DMS114 treated with DMSO at 0.1 percent for 48 hours (cell line): ENCODE results near the gene SEMA3F.

Experiments used
- DNase-seq: peaks from one replicate; lab custom pipeline; 2025; ENCODE audit not compliant: unreplicated experiment; lab: John Stamatoyannopoulos, UW

Gene SEMA3F

DNA sequence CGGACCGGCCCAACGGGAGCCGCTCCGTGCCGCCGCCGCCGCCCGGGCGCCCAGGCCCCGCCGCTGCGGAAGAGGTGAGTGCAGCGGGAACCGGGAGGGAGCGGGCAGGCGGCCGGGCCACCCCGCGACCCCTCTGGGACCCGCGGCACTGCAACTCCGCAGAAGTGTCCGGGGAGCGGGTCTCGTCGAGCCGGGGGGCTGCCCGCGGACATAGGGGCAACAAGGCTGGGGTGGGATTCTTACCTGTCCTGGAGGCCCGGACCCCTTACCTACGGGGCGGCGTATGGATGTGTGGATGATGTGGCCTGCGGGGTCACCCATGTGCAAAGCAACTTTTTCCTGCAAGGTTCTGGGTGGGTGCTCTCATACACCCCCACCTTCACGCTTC lies 361 bp downstream of the SEMA3F start:
- no peak for DNase-seq

DNA sequence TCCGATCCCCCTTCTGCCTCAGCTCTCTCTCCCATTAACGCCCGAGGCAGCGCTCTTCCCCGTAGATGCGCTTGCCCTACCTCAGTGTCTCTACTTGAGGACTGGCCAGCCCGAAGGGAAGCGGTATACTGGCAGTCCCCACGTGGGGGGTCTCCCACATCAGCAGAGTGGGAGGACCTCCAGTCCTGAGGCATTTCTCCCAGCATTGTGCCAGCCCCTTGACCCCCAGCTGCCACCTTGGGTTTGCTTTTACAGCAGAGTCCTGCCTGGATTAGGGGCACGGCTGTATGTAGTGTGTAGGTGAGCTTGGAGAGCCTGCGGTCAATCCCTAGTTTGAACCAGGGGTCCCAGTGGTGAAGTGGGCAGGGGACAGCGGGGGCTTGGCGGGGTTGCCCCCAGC lies 767 bp downstream of the SEMA3F start:
- no peak for DNase-seq

DNA sequence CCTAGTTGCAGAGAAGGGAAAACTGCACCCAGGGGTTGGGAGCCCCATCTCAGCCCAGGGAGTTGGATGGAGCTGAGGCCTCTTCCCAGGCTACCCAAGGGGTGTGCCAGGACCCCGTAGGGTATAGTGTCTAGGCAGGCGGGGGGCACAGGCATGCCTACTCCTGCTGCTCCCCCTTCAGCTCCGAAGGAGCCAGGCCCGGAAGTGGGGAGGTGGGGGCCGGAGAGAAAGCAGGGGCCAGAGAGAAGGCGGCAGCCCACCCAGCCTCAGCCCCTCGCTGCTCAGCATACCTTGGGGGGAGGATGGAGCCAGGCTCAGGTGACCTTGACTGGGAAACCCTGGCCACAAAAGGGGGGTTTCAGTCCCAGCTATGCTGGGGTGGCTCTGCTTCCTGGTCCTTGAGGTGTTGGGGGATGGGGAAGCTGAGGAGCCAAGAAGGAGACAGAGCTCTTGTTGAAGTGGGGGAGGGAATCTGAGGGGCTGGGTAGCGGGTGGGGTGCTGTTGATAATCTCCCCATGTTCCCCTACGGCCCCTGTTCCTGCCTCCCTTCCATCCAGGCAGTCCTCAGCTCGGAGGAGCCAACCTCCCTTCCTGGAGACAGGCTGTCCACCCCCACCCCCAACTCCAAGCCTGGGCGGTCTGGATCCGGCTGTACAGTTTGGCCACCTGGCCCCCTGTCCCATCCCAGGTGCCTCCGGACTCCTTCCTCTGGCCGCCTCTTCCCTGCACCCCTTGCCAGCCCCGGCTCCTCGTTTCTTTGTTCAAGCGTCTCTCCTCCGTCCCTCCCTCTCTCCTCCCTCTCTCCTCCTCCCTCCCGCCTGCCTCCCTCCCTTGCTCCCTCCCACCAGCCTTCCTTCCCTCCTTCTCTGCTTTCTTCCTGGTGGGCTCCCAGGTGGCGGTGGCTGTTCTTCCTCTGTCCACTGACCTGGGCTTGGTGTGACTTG lies 1.7 kb downstream of the SEMA3F start:
- DNase-seq: no peak

DNA sequence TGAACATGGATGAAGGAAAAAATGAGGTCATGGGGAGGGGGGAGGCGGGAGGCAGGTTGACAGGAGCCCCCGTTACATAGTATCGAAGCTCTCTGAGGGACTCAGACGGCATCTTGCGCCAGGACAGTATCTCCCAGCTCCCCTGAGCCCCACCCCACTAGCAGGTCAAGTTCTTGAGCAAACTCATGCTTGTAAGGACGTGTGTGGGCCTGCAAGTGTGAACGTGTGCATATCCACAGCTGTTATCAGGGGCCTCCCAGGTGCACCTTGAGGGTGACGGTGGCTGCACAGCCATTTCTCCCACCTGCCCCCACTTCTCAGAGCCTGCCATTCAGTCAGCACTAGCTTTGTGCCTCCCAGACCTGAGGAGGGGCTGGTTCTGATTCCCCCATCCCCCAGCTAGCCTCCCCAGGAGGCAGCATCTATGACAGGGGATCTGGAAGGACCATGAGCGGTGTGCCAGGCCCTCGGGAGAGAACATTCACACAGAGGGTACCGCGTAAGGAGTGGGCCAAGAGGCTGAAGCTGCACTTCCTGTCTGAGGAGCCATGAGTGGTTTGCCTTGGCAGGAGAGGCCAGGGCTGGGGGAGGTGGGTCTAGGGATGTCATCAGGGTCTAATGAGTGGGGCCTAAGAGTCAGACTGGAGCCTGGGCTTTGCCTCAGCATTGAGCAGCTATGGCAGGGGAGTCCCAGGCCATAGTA lies 2.9 kb downstream of the SEMA3F start:
- no peak for DNase-seq

DNA sequence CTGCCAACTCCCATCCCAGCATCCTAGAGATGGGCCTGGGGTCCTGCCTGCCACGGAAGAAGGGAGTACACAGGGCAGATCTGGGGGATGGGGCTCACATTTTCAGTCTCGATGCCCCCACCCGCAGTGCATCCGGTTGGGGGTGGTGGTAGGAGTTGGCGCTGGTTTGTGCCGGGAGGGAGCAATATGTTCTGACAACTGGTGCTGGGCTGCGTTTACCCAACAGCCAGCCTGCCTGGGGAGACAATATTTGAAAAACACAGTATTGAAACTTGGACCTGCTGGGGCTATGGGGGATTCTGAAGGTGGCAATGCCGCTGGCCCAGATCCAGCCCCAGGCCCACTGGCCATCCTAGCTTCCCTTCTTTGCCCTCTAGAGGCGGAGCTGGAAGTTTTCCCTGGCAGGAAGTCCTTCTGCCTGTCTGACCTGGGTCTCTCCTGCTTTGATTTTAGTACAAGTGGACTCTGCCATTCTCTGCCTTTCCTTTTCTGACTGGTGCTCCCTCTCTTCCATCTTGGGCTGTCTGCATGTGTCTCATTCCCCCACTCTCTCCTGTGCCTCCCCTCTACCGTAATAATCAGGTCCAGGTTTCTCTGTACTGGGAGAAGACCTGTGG lies 3.5 kb downstream of the SEMA3F start:
- DNase-seq: no peak

DNA sequence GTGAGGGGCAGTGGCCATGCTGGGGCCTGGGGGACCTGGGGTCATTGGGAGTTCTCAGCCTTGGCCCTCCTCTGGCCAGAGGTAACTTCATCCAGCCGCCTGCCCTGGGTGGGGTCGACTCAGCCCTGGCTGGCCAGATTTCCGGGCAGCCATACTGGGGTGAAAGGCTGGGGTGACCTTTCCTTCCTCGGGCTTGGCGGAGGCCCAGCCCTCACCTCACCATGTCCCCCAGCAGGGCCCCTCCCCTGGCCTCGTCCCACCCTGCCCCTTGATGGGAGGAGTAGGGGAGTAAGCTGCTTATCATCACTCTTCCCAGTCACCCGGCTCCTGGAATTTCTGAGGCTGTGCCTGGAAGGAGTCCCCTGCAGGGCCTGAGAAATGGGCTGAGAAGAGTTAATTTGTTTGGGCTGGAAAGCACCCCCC lies 5.4 kb downstream of the SEMA3F start:
- DNase-seq: no peak

DNA sequence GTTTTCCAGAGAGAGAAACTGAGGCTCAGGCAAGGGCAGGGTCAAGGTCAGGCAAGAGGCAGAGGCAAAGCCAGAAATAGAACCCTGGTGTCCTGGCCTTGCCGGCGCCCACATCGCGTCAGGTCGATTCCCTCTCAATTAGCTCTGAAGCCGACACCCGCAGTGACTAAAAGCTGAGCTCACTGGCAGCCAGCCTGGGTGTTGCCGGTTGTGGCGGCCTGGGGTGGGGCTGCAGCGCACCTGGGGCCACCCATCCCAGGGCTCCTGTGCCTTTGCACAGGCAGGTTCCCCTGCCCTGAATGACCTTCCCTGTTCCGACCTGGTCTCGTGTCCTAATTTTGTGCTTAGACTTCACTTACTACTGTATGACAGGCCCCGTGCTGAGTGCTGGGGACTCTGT lies 6.2 kb downstream of the SEMA3F start:
- no peak for DNase-seq

DNA sequence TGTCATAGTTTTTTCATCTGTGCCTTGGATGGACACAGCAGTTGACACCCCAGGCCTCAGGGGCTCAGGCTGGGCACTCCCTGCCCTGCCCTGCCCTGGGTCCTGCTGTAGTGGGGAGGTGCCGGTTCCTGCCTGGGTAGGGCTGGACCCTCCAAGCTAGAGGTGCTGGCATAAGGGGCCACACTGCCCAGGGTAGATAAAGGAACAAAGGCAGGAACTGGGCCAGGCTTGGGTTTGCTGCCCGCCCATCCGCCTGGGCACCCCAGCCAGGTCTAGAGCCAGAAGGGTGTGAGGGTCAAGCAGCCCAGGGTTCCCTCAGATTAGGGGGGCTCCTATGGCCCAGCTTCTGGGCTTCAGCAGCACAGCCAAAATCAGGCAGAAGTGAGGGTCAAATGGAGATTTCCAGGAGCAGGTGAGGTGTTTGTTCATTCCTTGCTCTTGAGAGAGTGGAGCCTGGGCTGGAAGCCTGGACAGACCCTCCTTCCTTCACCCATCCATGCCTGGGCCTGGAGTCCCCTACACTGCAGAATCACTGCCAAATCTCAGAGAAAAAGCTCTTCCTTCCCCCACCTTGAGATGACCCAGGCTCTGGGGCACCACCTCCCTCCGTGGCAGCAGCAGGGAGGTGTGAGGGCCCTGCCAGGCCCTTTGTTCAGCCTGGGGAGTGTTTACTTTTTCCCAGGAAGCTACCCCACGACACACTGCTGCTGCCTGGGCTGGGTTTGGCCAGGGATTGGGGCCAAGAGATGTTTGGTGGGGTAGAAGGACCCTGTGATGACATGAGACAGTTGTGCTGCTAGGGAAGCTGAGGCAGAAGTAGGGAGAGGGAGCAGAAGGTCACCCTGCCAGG lies 7.1 kb downstream of the SEMA3F start:
- DNase-seq: no peak

DNA sequence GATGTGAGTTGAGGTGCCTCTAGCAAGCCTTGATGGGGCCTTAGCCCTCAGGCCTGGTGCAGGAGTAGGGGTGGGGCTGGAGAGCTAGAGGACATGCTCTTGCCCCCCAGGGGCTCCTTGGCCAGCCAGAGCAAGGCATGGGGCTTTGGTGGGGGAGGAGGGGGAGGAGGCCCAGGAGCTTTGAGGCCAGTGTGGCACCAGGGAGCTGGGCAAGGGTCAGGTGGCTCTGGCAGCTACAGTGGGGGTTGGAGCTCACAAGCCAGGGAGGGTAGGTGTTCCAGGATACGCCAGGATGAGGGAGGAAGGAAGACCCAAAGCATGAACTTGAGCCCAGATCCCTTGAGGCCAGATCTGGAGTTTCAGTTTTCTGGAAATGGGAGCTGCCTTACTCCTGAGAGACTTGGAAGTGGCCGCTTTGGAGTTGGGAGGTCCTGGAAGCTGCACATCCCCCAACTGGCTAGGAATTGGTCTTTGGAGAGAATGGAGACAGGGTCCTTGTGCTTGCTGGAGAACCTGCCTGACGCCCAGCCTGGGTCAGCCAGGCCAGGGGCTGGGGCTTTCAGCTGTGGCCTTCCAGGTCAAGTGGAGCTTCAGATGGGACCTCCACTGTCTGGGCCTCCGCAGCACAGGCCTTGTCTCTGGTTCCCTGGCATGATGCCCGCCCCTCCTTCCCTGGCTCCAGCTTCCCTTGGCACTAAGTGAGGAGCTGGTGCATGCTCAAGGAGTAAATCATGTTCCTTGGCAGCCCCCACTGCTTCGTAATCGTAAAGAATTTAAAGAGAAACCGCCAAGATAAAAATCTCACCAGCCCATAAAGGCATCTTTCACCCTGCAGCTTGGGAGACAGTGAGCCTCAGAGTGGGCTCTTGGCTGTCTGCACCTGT lies 8.7 kb downstream of the SEMA3F start:
- no peak for DNase-seq

DNA sequence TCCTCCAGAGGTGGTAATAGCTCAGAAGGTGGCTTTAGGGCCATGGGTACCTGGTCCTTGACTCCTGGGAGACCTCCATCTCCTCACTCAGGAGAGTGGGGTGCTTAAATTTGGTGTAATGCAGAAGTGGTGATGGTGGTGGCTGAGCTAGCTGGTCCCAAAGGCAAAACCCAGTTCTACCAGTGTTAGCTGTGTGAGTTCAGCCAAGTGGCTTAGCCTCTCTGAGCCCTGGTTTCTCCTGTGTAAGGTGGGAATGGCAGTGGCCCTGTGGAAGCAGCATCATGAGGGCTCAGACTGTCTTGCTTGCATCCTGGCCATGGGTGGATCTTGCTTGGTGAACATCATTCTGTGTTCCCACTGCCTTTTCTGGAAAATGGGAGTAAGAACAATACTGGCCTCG lies 9.4 kb downstream of the SEMA3F start:
- DNase-seq: no peak

DNA sequence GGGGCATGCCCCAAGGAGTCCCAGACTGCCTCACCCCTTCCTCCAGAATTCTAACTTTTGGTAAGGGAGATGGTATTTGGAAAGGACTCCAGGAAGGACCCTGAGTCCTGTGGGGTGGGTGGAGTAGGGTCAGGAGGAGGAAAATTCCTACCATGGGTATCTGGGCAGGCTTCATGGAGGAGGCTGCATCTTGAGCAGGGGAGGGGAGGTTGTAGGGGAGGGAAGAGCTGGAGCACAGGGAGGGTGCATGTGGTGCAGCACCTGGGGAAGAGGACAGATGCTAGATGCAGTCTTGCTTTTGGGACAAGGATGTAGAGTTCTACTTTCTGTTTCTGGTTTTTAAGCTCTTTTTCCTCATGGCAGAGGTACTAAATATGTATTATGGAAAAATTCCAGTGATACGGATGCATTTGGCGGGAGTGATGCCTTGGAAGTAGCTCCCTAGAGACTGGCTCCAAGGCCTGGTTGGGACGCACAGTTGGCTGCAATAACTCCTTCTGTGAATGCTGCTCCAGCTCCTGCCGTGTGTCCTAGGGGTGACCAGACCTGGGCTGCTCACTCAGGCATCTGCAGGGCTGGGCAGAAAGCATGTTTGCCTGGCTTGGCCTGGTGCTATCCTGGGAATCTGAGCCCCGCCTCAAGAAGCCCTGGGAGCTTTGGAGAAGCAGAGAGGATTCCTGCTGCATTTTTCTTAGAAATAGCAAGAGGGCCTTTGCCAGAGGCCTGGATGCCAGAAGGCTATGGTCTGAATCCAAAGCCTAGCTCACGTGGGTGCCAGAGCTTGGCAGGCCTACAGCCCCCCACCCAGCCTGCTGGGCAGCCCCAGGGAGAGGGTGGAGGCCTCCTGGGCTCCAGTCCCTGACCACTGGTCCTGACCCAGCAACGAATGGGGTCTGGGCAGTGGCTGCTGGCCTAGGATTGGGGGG lies 10.1 kb downstream of the SEMA3F start:
- DNase-seq: no peak

DNA sequence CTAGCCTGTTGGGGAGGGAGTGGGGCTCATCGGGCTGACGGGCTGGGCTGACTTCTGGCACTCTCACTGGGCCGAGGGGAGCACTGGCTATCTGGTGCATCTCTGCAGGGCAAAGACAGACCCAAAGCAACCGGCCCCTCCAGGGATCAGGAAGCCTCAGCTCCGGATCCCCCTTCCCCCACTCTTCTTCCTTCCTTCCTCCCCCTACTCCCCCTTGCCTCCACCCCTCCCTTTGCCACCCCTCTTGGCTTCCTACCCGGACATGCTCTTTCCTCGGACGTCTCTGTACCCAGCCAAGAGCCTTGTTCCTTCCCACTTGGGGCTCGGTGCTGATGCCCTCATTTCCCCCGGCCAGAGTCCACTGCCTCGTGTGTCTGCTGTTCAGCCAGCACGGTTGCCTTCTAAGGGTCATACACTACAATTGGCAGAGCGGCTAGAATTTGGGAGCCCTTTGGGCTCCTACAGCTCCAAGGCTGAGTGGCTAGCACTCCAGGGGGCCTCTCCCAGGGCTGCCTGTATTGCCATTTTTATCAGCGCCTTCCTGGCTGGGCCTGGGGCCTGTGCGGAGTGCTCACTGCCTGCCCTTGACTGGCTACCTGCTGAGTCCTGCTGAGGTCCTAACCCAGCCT lies 10.9 kb downstream of the SEMA3F start:
- DNase-seq: no peak

DNA sequence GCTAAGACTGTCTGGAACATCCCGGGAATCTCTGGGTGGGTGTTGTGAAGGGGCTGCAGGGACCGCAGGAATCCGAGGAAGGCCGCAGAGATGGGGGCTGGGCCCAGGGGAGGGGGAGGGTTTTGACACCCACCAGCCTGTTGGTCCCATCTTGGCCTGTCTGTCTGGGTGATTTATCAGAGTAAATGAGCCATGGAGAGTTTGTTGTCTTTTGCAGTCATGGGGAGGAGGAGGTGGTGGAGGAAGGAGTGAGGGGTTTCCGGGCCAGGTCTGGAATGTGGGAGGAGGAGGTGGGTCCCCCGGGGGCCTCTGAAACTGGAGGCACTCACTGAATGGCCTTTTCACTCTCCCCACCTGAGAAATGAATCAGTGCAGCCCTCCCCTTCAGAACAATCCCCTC lies 11.5 kb downstream of the SEMA3F start:
- no peak for DNase-seq

DNA sequence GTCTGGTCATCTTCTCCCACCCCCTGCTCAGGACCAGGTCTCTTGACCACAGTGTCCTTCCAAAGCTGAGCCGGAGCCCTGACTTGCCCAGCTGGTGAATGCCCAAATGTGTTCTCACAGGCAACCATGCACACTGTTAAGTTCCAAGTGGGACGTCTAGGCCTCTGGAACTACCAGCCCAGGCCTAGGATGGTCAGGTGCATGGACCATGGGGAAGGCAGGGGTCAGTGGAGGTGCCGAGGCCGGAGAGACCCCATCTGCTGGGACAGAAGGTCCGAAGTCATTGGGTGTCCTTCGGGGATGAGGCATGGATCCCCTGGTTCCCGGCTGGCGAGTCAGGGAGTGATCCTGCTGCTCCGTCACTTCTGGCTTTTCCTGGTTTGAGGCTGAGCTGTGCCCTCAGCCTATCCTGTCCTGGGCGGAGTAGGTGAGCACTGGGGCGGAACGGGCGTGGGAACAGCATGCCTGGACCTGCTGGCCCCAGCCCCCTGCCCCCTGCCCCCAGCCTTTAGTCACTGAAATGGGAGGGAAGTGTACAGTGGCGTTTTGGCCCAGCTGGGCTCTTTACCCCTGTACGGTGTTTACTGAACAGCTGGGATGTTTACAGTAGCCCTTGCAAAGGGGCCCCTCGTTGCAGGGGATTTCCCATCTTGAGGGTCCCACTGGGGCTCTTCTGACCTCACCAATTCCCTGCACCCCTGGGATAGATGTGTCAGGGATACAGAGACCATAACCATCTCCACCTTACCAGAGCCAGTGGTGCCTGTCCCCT lies 12.1 kb downstream of the SEMA3F start:
- no peak for DNase-seq

DNA sequence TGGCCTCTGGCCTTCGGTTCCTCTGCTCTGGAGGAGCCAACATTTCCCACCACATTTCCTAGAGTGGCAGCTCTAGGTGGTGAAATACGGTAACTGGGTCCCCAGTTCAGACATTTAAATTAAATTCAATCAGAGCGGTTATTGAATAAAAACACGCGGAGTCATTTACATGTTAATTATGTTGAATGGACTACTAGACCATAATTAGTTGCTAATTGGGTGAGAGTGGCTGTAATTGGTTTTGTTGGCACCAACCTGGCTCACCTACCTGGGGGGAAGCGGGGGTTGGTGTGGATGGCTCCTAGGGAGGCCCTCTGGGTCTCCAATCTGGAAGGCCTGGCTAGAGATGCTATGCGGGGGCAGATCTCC lies 12.7 kb downstream of the SEMA3F start:
- no peak for DNase-seq

DNA sequence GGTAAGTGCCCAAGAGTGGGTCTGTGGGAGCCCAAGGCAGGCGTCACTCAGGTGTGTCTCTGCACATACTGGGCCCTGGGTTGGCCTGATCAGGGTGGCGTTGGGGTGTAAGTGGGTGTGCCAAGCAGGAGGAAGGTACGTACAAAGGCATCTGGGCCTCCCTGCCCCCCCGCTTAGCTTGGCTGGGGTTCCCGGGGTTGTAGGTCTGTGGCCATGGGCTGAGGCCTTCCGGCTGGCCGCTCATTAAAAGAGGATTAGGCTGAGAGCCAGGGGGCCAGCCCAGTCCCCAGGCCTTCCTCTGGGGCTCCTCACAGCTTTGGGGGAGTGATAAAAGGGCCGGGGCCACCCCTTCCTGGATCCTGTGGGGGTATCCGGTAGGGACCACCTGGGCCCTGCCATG lies 13.3 kb downstream of the SEMA3F start:
- DNase-seq: no peak

DNA sequence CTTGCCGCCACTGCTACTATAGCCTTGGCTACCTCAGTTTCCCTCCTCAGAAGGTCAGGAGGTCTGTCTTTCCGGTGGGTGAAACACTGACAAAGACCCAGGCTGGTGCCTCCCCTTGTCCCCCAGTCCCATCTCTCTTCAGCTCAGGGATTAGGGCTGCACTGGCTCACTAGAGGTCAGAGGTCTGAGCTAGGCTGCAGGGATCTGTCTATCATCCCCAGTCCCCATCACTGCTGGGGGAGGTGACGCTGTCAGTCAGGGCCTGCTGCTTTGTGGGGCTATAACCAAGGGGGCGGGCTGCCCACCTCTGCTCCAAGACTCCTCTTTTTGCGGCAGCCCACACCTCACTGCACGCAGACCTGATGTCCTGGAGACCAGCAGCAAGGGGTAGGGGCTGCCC lies 13.7 kb downstream of the SEMA3F start:
- no peak for DNase-seq
